Stomach (tissue), 4 donors: ENCODE measurements around the gene TMCC1.

ENCODE experiments used
- POLR2A ChIP-seq, 4 donors: fragments of 450-650 bp; IDR thresholded peaks; one replicate each; pipeline ENCODE4 v1.6.1; 2016; ENCODE audit warnings: antibody characterized with exemption in 4 of 4, control low read depth in 2 of 4, mild to moderate bottlenecking in 1 of 4, moderate library complexity in 1 of 4
- TF ChIP-seq, protein P1 (sequence below), 7 experiments: fragments of 450-650 bp in 4 of 7; fragments of 200-600 bp in 3 of 7; sonication (generic) in 3 of 7; IDR thresholded peaks; one replicate each; pipeline ENCODE4 v1.5.1; 2016 to 2019; ENCODE audit warnings: antibody characterized with exemption in 7 of 7, control low read depth in 2 of 7, mild to moderate bottlenecking in 1 of 7

DNA sequence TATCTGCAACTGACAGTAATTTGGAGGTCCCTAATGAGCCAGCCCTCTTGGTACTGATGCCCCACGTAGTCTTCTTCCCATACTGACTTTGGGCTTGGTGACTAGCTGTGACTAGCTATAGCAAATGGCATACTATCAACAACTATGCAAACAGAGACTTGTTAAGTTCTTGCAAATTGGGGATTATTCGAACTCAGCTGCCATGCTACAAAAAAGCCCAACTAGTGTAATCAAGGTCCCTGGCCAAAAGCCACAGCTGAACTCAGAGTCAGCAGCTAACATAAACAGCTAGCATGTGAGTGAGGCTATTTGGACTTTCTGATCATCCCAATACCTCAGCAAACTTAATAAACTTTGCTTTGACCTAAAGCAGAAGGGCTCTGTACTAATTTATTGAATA lies 165.8 kb downstream of the TMCC1 start:
- TF ChIP-seq, protein P1, sequence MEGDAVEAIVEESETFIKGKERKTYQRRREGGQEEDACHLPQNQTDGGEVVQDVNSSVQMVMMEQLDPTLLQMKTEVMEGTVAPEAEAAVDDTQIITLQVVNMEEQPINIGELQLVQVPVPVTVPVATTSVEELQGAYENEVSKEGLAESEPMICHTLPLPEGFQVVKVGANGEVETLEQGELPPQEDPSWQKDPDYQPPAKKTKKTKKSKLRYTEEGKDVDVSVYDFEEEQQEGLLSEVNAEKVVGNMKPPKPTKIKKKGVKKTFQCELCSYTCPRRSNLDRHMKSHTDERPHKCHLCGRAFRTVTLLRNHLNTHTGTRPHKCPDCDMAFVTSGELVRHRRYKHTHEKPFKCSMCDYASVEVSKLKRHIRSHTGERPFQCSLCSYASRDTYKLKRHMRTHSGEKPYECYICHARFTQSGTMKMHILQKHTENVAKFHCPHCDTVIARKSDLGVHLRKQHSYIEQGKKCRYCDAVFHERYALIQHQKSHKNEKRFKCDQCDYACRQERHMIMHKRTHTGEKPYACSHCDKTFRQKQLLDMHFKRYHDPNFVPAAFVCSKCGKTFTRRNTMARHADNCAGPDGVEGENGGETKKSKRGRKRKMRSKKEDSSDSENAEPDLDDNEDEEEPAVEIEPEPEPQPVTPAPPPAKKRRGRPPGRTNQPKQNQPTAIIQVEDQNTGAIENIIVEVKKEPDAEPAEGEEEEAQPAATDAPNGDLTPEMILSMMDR (IDR thresholded peaks at IDR 0.05): no peak
- no peak for TF ChIP-seq POLR2A (IDR thresholded peaks at IDR 0.05)
